GM12864 (cell line): Measurements from ENCODE around the gene AK3.

ENCODE experiments used
- DNase-seq: peaks from one replicate; pipeline ENCODE4 v3.0.0-alpha.2; 2011; ENCODE audit warnings: low read depth
- H3K4me3 ChIP-seq: 2 replicates; pipeline ENCODE4 v1.5.1; 2011; ENCODE audit warnings: mild to moderate bottlenecking, low read depth, low read length, control low read depth
- TF ChIP-seq, protein P1 (sequence below): IDR thresholded peaks from 2 replicates; pipeline ENCODE4 v1.5.1; 2011; ENCODE audit warnings: low read depth, mild to moderate bottlenecking, moderate library complexity, low read length, control low read depth, inconsistent platforms; ENCODE audit errors: missing control alignments

The AK3 gene

DNA sequence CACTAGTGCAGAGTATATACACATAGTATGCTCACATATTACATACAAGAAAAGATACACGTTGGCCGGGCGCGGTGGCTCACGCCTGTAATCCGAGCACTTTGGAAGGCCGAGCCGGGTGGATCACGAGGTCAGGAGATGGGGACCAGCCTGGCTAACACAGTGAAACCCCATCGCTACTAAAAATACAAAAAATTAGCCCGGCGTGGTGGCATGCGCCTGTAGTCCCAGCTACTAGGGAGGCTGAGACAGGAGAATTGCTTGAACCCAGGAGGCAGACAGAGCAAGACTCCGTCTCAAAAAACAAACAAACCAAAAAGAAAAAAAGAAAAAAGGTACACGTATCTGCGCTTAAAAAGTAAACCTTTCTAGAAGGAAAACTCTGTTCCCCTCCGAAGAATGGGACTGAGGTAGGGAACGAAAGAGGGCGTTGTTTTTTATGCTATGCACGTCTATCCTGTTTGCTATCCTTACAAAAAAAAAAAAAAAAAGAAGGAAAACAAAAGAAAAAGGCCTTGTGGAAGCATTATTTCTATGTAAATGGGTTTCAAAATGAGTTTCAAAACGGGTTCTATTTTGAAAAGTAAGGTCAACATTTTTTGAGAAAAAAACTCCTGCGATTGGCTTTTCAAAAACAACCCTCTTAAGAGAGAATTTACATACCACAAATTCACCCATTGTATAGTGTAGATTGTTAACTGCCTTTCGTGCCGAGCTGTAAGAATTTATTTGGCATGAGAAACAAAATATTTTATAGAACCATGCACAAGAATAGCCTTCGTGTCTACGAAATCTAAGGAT lies 1.2 kb downstream of the AK3 start:
- peak overlapping the region; percentile 98 for H3K4me3 ChIP-seq
- DNase-seq, result no peak
- TF ChIP-seq, protein P1, sequence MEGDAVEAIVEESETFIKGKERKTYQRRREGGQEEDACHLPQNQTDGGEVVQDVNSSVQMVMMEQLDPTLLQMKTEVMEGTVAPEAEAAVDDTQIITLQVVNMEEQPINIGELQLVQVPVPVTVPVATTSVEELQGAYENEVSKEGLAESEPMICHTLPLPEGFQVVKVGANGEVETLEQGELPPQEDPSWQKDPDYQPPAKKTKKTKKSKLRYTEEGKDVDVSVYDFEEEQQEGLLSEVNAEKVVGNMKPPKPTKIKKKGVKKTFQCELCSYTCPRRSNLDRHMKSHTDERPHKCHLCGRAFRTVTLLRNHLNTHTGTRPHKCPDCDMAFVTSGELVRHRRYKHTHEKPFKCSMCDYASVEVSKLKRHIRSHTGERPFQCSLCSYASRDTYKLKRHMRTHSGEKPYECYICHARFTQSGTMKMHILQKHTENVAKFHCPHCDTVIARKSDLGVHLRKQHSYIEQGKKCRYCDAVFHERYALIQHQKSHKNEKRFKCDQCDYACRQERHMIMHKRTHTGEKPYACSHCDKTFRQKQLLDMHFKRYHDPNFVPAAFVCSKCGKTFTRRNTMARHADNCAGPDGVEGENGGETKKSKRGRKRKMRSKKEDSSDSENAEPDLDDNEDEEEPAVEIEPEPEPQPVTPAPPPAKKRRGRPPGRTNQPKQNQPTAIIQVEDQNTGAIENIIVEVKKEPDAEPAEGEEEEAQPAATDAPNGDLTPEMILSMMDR, result no peak

DNA sequence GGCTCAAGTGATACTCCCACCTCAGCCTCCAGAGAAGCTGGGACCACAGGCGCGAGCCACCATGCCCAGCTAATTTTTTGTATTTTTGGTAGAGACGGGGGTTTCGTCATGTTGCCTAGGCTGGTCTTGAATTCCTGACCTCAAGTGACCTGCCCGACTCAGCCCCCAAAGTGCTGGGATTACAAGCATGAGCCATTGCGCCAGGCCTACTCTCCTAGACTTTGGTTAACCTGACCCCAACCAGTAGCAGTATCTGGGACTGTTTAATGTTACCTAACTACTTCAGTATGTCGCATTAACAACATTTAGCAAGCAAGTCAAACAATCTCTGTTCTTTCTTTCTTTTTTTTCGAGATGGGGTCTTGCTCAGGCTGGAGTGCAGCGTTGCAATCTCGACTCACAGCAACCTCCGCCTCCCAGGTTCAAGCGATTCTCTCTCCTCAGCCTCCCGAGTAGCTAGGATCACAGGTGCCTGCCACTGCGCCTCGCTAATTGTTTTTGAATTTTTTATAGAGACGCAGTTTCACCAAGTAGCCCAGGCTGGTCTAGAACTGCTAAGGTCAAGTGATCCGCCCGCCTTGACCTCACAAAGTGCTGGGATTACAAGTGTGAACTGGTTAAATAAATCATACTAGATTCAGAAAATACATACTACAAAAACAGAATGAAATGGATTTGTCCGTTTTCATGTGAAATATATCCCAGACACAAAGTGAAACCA lies 2.0 kb downstream of the AK3 start:
- no peak for DNase-seq
- TF ChIP-seq, protein P1, result no peak
- peak overlapping the region; percentile 98 for H3K4me3 ChIP-seq

DNA sequence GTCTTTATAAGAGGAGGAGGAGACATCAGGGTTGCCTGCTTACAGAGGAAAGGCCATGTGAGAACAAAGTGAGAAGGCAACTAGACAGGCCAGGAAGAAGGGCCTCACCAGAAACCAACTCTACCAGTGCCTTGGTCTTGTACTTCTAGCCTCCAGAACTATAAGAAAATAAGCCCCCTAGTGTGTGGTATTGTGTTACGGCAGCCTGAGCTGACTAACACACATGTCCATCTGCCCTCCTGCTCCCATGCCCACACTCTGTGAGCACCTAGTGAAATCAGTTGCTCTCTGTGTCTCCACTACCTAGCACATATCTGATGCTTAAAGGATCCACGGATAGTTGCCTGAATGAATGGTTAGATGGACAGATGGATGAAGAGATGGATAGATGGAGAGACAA lies 6.9 kb downstream of the AK3 start:
- no peak overlapping the region for H3K4me3 ChIP-seq
- DNase-seq, result no peak
- TF ChIP-seq, protein P1, result no peak

DNA sequence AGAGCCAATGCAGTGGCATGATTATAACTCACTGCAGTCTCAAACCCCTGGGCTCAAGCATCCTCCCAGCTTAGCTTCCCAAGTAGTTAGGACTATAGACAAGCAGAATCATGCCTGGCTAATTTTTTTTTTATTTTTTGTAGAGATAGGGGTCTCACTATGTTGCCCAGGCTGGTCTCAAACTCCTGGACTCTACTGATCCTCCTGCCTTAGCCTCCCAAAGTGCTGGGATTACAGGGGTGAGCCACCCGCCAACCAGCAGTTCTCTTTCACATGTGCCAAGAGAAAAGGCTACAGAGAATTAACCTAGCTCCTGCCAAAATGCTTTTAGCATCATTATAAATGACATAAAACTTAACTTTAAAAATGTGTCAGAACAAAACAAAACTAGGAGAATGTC lies 8.1 kb downstream of the AK3 start:
- TF ChIP-seq, protein P1, result no peak
- no peak for DNase-seq

DNA sequence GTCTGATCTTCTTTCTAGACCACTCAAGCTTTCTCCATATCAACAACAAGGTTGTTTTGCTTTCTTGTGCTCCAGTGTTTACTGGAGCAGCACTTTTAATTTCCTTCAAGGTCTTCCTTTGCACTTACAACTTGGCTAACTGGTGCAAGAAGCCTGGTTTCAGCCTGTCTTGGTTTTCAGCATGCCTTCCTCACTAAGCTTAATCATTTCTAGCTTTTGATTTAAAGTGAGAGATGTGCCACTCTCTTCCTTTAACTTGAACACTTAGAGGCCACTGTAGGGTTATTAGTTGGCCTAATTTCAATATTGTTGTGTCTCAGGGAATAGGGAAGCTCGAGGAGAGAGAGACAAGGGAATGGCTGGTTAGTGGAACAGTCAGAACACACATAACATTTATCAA lies 13.4 kb downstream of the AK3 start:
- TF ChIP-seq, protein P1, result no peak
- H3K4me3 ChIP-seq, result no peak overlapping the region
- no peak for DNase-seq

More for the DNA sequence above, 8.1 kb downstream of the AK3 start:
- no peak overlapping the region for H3K4me3 ChIP-seq

DNA sequence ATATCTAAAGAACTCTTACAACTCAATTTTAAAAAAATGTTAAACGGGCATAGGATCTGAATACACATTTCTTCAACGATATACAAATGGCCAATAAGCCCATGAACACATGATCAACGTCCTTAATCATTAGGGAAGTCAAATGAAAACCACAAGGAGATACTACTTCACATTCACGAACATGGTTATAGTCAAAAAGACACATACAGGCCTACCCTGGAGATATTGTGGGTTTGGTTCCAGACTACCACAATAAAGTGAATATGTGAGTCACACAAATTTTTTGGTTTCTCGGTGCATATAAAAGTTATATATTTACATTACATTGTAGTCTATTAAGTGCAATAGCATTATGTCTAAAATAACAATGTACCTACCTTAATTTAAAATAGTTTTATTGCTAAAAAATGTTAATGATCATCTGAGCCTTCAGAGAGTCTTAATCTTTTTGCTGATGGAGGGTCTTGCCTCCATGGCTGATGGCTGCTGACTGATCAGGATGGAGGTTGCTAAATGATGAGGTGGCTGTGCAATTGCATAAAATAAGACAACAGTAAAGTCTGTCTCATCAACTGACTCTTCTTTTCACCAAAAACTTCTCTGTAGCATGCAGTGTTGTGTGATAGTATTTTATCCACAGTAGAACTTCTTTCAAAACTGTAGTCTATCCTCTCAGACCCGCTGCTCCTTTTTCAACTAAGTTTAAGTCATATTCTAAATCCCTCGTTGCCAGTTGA lies 15.1 kb downstream of the AK3 start:
- DNase-seq, result no peak
- H3K4me3 ChIP-seq, result no peak overlapping the region
- TF ChIP-seq, protein P1, result no peak
